ENCODE results near the gene MRPL34. TPM values are rescaled to one million over a fixed set of nuclear protein-coding genes. Genes with fewer than 3 reads are reported as not detected.

MRPL34 gene
- total and polyA plus RNA-seq, 12 donors: 122 to 301 (median 155) TPM

DNA sequence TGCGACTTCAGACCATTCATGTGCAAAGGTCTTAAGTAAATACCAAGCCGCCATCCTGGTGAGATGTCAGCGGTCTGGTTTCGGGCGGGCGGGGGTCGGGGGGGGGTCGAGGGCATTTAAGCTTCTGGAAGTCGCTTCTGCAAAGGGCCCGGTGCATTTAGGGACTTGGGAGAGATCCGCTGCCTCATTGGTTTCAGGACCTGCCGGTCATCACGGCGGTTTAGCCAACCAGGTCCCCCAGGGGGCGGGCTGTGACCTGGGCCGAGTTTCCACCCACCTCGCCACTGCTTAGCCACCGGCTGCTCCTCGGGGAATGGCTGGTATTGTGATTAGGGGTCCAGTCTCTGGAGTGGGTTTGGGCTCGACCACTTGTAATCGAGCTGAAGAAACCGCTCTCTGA lies 16.2 kb upstream of the MRPL34 start:
- Histone ChIP-seq H3K27ac (no peak overlapping the region), H3K4me3 (peak overlapping the region in 2 of 10 donors; percentile 13 to 18), H3K9me3 (no peaks in the 10 kb centered on the region), H3K4me1 (peaks cover 0 to 18% (median 0%) of the 10 kb centered on the region in 9 donors), H3K36me3 (peaks cover 0 to 6% (median 0%) of the 10 kb centered on the region in 9 donors), H3K27me3 (peaks cover 0 to 4% (median 0%) of the 10 kb centered on the region in 7 donors)
- ATAC-seq: peak in 4 of 8 donors; percentile 50 to 68 (median 54)
- WGBS, 2 donors: 9 to 11% methylated on average over 22 of the region's 22 CpGs
- TF ChIP-seq, protein P1, sequence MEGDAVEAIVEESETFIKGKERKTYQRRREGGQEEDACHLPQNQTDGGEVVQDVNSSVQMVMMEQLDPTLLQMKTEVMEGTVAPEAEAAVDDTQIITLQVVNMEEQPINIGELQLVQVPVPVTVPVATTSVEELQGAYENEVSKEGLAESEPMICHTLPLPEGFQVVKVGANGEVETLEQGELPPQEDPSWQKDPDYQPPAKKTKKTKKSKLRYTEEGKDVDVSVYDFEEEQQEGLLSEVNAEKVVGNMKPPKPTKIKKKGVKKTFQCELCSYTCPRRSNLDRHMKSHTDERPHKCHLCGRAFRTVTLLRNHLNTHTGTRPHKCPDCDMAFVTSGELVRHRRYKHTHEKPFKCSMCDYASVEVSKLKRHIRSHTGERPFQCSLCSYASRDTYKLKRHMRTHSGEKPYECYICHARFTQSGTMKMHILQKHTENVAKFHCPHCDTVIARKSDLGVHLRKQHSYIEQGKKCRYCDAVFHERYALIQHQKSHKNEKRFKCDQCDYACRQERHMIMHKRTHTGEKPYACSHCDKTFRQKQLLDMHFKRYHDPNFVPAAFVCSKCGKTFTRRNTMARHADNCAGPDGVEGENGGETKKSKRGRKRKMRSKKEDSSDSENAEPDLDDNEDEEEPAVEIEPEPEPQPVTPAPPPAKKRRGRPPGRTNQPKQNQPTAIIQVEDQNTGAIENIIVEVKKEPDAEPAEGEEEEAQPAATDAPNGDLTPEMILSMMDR (IDR thresholded peaks at IDR 0.05): peak in 1 of 9 donors; percentile 22
- DNase-seq: peak; percentile 73 to 77
- intact Hi-C loops (cut with DNase I): loop anchor here in 5 of 10 donors (10.0 kb wide), 3 partner anchors 75 to 515 kb away; partner anchors contain the start of gene USE1 (in 1 of the 5)

DNA sequence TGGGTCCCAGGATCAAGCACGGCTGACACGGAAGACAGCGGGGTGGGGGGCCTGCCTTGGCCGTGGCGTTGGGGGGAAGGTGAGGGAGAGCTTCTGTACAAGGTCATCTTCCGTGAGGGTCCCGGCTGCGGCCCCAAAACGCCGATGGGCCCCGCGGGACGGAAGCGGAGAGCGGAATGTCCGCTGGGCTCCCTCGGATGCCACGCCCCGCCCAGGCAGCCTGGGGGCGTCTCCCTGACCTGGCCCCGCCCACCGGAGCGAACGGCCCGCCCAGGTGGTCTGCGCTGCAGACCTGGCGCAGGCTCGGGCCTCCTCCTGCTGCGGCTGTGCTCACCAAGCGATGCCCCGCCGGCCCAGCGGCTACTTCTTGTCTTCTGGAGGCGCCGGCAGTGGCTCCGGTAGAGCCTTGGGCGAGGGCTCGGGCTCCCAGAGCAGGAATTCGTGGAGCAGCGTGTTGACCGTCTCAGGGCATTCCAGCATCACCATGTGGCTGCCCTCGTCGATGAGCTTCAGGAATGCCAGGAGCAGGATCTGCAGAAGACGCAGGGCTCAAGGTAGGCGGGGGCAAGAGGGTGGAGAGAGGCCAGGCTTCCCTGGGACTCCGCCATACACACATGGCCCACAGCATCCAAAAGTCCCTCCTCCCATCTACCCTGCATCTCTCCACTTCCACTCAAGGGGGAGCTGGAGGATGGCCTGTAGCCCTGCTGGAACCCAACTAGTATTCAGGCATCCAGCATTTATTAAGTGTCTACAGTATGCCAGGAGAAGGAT lies 13.2 kb upstream of the MRPL34 start:
- Histone ChIP-seq H3K4me1 (peaks cover 0 to 18% (median 0%) of the 10 kb centered on the region in 9 donors), H3K36me3 (peaks cover 0 to 15% (median 0%) of the 10 kb centered on the region in 9 donors), H3K4me3 (peak overlapping the region; percentile 16 to 70 (median 60)), H3K27me3 (peaks cover 0 to 4% (median 0%) of the 10 kb centered on the region in 7 donors), H3K27ac (peak overlapping the region in 8 of 10 donors; percentile 10 to 58 (median 43)), H3K9me3 (no peaks in the 10 kb centered on the region)
- intact Hi-C loops (cut with DNase I): loop anchor here in 8 of 10 donors (2.0 to 10.0 kb wide), 4 partner anchors 92 to 100 kb away; partner anchors contain the start of gene CCDC194 (in 2 of the 8)
- peak; percentile 83 to 94 (median 90) for ATAC-seq
- WGBS, 2 donors: 9 to 15% methylated on average over 46 of the region's 46 CpGs
- TF ChIP-seq, protein P1 (IDR thresholded peaks at IDR 0.05): peak; percentile 32 to 76 (median 67)
- peak; percentile 72 to 73 for DNase-seq

DNA sequence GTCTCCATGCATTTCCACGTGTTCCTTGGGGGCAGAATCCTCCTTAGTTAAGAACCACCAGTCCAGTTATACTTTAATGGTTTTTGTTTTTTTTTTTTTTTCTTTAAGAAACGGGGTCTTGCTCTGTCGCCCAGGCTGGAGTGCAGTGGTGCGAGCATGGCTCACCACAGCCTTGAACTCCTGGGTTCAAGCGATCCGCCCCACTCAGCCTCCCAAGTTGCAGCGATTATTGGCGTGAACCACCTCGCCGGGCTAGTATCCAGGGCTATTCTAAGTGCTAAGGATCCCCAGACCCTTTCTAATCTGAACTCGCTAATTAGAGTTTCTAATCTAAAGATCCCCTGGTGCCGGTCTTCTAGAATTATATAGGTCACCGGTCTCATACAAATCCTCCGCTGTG lies 12.1 kb upstream of the MRPL34 start:
- H3K4me3 ChIP-seq: no peak overlapping the region
- no peak overlapping the region for H3K27ac ChIP-seq
- H3K36me3 ChIP-seq: peaks cover 0 to 22% (median 5%) of the 10 kb centered on the region in 9 donors
- TF ChIP-seq, protein P1 (IDR thresholded peaks at IDR 0.05): no peak
- intact Hi-C loops (cut with DNase I): loop anchor here in 8 of 10 donors (2.0 to 10.0 kb wide), 4 partner anchors 91 to 99 kb away; partner anchors contain the start of gene CCDC194 (in 2 of the 8)
- H3K4me1 ChIP-seq: peaks cover 0 to 18% (median 0%) of the 10 kb centered on the region in 9 donors
- no peak for DNase-seq
- no peak for ATAC-seq
- 82 to 90% methylated on average over 14 of the region's 14 CpGs for WGBS, 2 donors
- peaks cover 0 to under 1% (median 0%) of the 10 kb centered on the region in 7 donors for H3K27me3 ChIP-seq
- H3K9me3 ChIP-seq: peaks cover 0 to 10% (median 0%) of the 10 kb centered on the region in 11 donors

Data from heart right ventricle (tissue), 16 donors.